Fibroblast of gingiva (primary cell): ENCODE results near the gene MET.

Experiments used
- DNase-seq: peaks from one replicate; pipeline ENCODE4 v3.0.0-alpha.2; 2011; ENCODE audit warnings: low read depth

Gene MET

GRCh38 chr7:116785843-116786242, 113.8 kb downstream of the MET start:
- no peak for DNase-seq

DNA sequence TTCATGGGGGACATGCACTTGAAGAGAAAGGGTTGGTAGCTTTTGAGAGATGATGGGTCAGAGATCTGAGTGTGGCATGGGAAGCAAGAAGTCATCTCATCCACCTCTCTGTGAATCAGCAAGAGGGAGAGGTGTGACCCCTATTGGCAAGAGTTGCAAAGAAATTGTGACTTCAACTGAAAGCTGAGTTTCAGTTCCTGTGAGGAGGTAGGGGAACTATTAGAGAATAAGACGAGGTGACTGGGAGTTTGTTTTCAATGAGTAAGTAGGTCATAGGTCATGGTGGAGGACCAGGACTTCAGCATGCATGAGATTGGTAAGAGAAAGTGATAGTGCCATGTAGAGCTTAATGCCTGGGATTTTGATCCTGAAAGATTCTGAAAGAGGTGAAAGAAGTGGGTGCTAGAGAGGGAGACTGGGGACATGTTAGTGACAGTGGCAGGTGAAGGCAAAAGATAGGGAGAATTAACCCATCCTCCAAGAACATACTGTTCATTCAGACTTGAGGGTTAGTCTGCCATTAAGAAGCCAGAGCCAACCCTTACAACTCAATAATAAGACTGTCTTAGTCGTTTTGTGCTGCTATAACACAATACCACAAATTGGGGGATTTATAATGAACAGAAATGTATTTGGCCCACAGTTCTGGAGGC, 114.9 kb downstream of the MET start:
- DNase-seq, result peak; percentile 18

- no peak for DNase-seq
Measured at GRCh38 chr7:116787881-116788280, 115.9 kb downstream of the MET start.

GRCh38 chr7:116788572-116789197, 116.7 kb downstream of the MET start:
- peak; percentile 33 for DNase-seq

DNA sequence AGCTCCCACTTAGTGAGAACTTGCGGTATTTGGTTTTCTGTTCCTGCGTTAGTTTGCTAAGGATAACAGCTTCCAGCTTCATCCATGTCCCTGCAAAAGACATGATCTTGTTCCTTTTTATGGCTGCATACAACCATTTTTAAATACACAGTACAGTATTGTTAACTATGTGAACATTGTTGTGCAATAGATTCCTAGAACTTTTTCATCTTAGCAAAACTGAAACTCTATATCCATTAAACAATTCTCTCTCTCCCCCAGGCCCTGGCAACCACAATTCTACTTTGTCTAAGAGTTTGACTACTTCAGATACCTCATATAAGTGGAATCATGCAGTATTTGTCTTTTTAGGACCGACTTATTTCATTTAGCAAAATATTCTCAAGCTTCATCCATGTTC, 118.0 kb downstream of the MET start:
- no peak for DNase-seq

GRCh38 chr7:116792813-116793212, 120.8 kb downstream of the MET start:
- no peak for DNase-seq

DNA sequence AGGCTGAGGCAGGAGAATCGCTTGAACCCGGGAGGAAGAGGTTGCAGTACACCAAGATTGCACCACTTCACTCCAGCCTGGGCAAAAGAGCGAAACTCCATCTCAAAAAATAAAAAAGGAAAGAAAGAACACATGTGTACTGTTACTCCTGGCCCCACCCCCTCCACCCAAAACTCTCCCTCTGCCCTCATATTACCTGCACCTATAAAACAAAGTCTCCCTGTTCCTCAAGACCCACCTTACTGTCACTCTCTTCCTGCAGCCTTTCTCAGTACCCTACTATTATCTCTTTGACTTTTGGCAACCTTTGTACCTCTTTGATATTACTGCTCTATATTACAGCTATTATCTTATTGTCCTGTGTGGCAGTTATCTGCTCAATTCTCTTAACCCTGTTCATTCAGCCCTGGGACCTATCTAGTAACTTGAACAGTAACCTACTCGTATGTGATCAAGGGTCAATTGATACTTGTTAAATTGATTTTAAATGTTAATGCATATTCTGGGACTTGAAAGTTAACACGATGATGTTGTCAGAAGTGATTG, 121.9 kb downstream of the MET start:
- no peak for DNase-seq

DNA sequence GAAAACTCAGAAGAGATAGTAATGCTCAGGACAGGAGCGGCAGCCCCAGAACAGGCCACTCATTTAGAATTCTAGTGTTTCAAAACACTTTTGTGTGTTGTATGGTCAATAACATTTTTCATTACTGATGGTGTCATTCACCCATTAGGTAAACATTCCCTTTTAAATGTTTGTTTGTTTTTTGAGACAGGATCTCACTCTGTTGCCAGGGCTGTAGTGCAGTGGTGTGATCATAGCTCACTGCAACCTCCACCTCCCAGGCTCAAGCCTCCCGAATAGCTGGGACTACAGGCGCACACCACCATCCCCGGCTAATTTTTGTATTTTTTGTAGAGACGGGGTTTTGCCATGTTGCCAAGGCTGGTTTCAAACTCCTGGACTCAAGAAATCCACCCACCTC, 124.5 kb downstream of the MET start:
- no peak for DNase-seq

DNA sequence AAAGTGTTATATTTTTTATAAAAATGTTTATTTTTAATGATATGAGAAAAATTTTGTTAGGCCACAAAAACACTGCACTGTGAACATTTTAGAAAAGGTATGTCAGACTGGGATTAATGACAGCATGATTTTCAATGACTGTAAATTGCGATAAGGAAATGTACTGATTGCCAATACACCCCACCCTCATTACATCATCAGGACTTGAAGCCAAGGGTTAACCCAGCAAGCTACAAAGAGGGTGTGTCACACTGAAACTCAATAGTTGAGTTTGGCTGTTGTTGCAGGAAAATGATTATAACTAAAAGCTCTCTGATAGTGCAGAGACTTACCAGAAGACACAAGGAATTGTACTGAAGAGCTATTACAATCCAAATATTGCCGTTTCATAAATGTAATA, 125.6 kb downstream of the MET start:
- no peak for DNase-seq

GRCh38 chr7:116798232-116798631, 126.2 kb downstream of the MET start:
- no peak for DNase-seq

GRCh38 chr7:116799916-116800315, 127.9 kb downstream of the MET start:
- DNase-seq, result peak; percentile 51

DNA sequence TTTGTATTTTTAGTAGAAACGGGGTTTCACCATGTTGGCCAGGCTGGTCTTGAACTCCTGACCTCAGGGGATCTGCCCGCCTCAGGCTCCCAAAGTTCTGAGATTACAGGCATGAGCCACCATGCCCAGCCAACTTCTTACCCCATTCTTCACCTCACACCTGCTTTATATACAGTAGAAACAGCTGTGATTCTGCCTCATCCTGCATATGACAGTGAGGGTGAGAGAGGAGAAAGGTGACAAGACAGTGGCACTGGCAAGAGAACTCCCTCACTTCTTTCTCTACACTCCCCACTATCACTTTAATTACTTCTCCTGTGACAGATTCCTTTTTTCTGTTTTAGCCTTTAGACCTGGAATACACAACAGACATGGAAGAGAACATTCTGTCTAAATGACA, 128.6 kb downstream of the MET start:
- no peak for DNase-seq

GRCh38 chr7:116801092-116801710, 129.2 kb downstream of the MET start:
- peak; percentile 36 for DNase-seq

DNA sequence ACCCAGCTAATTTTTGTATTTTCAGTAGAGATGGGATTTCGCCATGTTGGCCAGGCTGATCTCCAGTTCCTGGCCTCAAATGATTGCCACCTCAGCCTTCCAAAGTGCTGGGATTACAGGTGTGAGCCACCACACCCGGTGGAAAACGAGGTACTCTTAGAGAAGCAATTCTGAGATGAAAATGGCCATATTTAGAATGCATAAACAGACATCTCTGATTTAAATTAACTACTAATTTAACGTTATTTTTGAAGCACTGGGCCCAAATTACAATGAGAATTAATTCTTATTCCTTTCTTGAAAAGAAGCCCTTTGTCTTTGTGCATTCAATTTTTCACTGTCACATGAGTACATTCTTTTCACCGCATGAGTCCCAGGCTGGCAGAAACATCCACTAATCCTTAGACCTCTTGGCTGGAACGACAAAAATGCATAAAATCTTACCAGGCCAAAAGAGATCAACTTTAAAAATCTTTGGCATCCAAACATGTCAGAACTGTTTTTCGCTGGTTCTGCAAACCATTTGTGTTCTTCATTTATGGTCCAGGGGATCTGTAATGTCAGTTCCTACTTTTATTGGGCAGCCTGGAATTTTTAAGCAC, 130.2 kb downstream of the MET start:
- peak; percentile 64 for DNase-seq

GRCh38 chr7:116802746-116803152, 130.8 kb downstream of the MET start:
- peak; percentile 65 for DNase-seq

- DNase-seq, result no peak
Measured at GRCh38 chr7:116804471-116804870, 132.5 kb downstream of the MET start.

GRCh38 chr7:116805100-116805544, 133.1 kb downstream of the MET start:
- DNase-seq, result peak; percentile 84

GRCh38 chr7:116806046-116806944, 134.3 kb downstream of the MET start:
- DNase-seq, result no peak

DNA sequence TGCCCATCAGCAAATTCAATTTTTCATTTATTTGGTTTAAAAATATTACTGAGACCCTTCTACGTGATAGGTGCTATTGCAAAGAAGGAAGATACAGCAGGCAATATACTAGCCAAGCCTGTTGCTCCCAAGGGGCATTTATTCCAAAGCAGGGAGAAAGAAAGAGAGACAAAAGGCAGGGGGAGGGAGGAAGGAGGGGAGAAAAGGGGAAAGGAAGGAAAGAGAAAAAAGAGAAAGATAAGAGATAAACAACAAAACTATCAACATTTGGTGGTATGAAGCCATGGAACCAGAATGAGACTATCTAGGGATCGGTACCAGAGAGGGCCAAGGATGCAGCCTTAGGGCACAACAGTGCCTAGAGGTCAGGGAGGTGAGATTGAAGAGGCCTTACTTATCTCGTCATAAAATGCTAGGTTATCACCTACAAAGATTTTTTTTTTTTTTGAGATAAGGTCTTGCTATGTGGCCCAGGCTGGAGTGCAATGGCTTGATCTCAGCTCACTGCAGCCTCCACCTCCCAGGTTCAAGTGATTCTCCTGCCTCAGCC, 135.1 kb downstream of the MET start:
- no peak for DNase-seq

DNA sequence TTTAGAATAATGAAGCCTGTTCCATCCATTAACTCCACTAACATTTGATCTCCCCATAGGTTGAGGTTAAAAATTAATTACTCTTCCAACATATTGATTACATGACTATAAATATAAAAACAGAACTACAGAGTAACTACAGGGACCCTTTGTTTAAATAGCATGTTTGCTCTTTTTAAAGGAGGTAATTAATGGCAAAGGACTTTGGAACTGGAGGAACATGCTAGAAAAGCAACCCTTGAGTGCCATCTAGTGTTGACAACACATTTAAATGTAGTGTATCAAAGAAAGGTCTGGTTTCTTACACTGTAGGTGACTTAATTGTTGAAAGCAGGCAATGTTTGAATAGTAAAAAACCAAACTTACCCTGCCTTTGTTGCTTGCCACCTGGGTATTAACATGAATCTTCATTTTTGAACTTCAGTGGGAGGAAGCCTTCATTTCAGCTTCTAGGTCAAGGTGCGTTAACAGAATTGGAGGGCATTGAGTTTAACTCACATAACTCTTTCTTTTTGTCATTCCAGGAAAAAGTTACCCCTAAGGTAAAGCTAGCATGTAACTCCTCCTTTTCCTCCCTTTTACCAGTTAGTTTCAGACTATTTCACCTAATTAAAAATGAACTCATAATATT, 137.8 kb downstream of the MET start:
- peak; percentile 56 for DNase-seq
